Prostate gland (tissue), 2 donors: ENCODE data around the gene C1QA.

Experiments used
- CTCF ChIP-seq, 4 experiments: fragments of 200-600 bp in 2 of 4; fragments of 450-650 bp in 2 of 4; sonication (generic) in 2 of 4; IDR thresholded peaks; 1 replicate in 3 of 4; 2 replicates in 1 of 4; pipeline ENCODE4 v1.5.1; 2016 to 2019; ENCODE audit warnings: antibody characterized with exemption in 4 of 4, mild to moderate bottlenecking in 2 of 4, moderate library complexity in 2 of 4
- POLR2A ChIP-seq: fragments of 450-650 bp; IDR thresholded peaks from one replicate; pipeline ENCODE4 v1.6.1; 2016; ENCODE audit warnings: antibody characterized with exemption, mild to moderate bottlenecking
- POLR2AphosphoS5 ChIP-seq: sonication (generic); formaldehyde crosslinking; IDR thresholded peaks from one replicate; pipeline ENCODE4 v1.6.1; 2017; ENCODE audit warnings: antibody characterized with exemption

DNA sequence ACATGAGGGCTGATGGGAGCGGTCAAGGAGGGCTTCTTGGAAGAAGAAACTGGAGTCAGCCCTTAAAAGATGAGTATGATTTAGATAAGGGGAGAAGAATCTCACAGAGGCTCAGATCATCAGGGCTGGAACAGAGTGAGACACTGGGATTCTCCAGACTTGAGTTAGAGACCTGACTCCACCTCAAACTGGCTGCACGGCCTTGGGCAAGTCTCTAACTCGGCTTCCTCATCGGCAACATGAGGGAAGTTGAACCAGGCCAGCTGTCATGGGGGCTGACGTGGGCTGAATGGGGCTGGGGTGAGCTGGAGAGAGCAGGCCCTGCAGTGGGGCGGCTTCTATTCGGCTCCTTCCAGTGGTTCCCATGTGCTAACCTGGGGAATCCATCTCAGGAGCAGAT, 9.5 kb downstream of the C1QA start:
- TF ChIP-seq POLR2AphosphoS5 = no peak
- TF ChIP-seq POLR2A = no peak
- no peak for TF ChIP-seq CTCF (IDR thresholded peaks at IDR 0.05)
